ENCODE measurements around the gene DENND5A. TPM values are rescaled to one million over a fixed set of nuclear protein-coding genes. Genes with fewer than 3 reads are reported as not detected.

Gene DENND5A
- total RNA-seq, 1 experiment from 2014 or later: 58.0 TPM

DNA sequence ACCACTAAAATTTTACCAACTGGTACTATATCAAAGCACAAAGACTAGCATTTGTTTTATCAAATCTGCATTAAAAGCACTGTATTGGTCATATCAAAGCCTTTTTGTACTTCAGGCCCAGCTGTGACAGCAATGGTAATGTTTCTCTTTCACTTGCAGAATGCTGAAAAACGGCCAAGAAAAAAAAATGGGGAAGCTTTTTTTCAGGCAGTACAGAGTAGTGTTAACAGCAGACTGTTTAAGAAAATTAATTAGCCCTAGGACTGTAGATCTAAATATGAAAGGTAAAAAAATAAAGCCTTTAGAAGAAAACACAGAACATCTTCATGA is 33.3 kb downstream of the DENND5A start:
- Mint-ChIP-seq H3K27me3 (ENCODE audit: insufficient read depth, unreplicated experiment) (no peaks in the 10 kb centered on the region), H3K9me3 (ENCODE audit: unreplicated experiment) (peaks cover 26% of the 10 kb centered on the region), H3K27ac (ENCODE audit: unreplicated experiment) (no peak overlapping the region), H3K4me1 (ENCODE audit: low read depth, unreplicated experiment) (peaks cover 28% of the 10 kb centered on the region), H3K4me3 (ENCODE audit: unreplicated experiment) (no peak overlapping the region), H3K36me3 (ENCODE audit: insufficient read depth, unreplicated experiment) (peaks cover 36% of the 10 kb centered on the region)
- no TSS peak for BruUV-seq (replicated peaks)
- no peak for DNase-seq
- Histone ChIP-seq H3K9me3 (peaks cover 13% of the 10 kb centered on the region), H3K27me3 (replicated peaks; ENCODE audit: control insufficient read depth, insufficient read depth, low read length) (no peaks in the 10 kb centered on the region), H3K4me3 (ENCODE audit: low read depth, low read length) (no peak overlapping the region), H3K36me3 (ENCODE audit: control insufficient read depth, insufficient read depth, low read length) (no peaks in the 10 kb centered on the region), H3K4me1 (peaks cover 34% of the 10 kb centered on the region)
- intact Hi-C loops (cut with micrococcal nuclease; ENCODE audit: unreplicated experiment): no loop called here
- TF ChIP-seq, protein P1, sequence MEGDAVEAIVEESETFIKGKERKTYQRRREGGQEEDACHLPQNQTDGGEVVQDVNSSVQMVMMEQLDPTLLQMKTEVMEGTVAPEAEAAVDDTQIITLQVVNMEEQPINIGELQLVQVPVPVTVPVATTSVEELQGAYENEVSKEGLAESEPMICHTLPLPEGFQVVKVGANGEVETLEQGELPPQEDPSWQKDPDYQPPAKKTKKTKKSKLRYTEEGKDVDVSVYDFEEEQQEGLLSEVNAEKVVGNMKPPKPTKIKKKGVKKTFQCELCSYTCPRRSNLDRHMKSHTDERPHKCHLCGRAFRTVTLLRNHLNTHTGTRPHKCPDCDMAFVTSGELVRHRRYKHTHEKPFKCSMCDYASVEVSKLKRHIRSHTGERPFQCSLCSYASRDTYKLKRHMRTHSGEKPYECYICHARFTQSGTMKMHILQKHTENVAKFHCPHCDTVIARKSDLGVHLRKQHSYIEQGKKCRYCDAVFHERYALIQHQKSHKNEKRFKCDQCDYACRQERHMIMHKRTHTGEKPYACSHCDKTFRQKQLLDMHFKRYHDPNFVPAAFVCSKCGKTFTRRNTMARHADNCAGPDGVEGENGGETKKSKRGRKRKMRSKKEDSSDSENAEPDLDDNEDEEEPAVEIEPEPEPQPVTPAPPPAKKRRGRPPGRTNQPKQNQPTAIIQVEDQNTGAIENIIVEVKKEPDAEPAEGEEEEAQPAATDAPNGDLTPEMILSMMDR (IDR thresholded peaks at IDR 0.05; ENCODE audit: insufficient read depth in 1 of 2, low read depth in 1 of 2, low read length in 1 of 2, severe bottlenecking in 1 of 2, unreplicated experiment in 1 of 2): no peak
- CTCF ChIA-PET: no interaction called here
- POLR2A ChIA-PET: interaction anchor here (0.5 to 0.6 kb wide), 2 partner anchors 28 to 547 kb away, joined by 3 to 10 read pairs; no protein-coding TSS in a partner anchor

DNA sequence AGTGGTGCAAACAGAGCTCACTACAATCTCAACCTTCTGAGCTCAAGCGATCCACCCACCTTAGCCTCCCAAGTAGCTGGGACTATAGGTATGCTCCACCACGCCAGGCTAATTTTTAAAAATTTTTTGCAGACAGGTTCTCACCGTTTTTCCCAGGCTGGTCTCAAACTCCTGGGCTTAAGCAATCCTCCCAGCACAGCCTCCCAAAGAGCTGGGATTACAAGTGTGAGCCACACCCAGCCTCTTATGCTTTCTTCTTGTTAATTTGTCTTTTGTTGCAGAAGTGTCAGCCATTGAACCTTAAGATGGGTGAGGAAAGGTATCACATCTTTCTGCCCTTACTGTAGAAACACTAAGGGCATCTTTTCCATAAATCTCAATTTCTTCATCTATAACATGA is 34.9 kb downstream of the DENND5A start:
- Histone ChIP-seq H3K4me3 (ENCODE audit: low read depth, low read length) (no peak overlapping the region), H3K36me3 (ENCODE audit: control insufficient read depth, insufficient read depth, low read length) (no peaks in the 10 kb centered on the region), H3K4me1 (peaks cover 34% of the 10 kb centered on the region), H3K27me3 (replicated peaks; ENCODE audit: control insufficient read depth, insufficient read depth, low read length) (no peaks in the 10 kb centered on the region), H3K9me3 (peaks cover 7% of the 10 kb centered on the region; the same call in 1 of the 2 replicates)
- TF ChIP-seq, protein P1 (IDR thresholded peaks at IDR 0.05; ENCODE audit: insufficient read depth in 1 of 2, low read depth in 1 of 2, low read length in 1 of 2, severe bottlenecking in 1 of 2, unreplicated experiment in 1 of 2): no peak
- Mint-ChIP-seq H3K9me3 (ENCODE audit: unreplicated experiment) (peaks cover 17% of the 10 kb centered on the region), H3K4me1 (ENCODE audit: low read depth, unreplicated experiment) (peaks cover 28% of the 10 kb centered on the region), H3K36me3 (ENCODE audit: insufficient read depth, unreplicated experiment) (peaks cover 37% of the 10 kb centered on the region), H3K4me3 (ENCODE audit: unreplicated experiment) (peak overlapping the region; percentile 55), H3K27ac (ENCODE audit: unreplicated experiment) (peak overlapping the region; percentile 88), H3K27me3 (ENCODE audit: insufficient read depth, unreplicated experiment) (no peaks in the 10 kb centered on the region)
- intact Hi-C loops (cut with micrococcal nuclease; ENCODE audit: unreplicated experiment): no loop called here
- POLR2A ChIA-PET: interaction anchor here (0.6 to 1.7 kb wide), 7 partner anchors 11 to 248 kb away, joined by 3 to 16 read pairs (median 5); partner anchors contain the start of gene DENND5A
- BruUV-seq (replicated peaks): TSS peak; percentile 85
- CTCF ChIA-PET: interaction anchor here (0.6 kb wide), 1 partner anchor 134 kb away, joined by 6 read pairs; no protein-coding TSS in a partner anchor
- DNase-seq: no peak

DNA sequence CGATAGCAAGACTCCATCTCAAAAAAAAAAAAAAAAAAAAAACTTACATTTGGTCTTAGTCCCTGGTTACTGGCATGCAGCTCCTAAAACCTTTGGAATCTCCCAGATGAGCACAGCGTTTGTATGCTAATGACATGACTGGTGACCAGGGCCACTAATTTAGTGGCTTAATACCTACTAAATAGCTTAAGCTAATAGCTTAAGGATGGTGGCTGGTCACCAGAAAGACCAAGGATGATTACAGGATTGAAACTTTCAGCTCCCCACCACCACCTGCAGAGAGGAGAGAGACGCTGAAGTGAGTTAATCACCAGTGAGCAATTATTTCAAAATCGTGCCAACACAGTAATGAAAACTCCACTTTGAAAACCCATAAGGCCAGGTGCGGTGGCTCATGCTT is 37.1 kb downstream of the DENND5A start:
- BruUV-seq (replicated peaks): no TSS peak
- no peaks in the 10 kb centered on the region for H3K27me3 Mint-ChIP-seq (ENCODE audit: insufficient read depth, unreplicated experiment)
- peaks cover 28% of the 10 kb centered on the region for H3K4me1 Mint-ChIP-seq (ENCODE audit: low read depth, unreplicated experiment)
- Histone ChIP-seq H3K9me3 (no peaks in the 10 kb centered on the region), H3K4me1 (peaks cover 34% of the 10 kb centered on the region), H3K27me3 (replicated peaks; ENCODE audit: control insufficient read depth, insufficient read depth, low read length) (no peaks in the 10 kb centered on the region), H3K36me3 (ENCODE audit: control insufficient read depth, insufficient read depth, low read length) (no peaks in the 10 kb centered on the region), H3K4me3 (ENCODE audit: low read depth, low read length) (no peak overlapping the region)
- peaks cover 22% of the 10 kb centered on the region for H3K36me3 Mint-ChIP-seq (ENCODE audit: insufficient read depth, unreplicated experiment)
- H3K9me3 Mint-ChIP-seq (ENCODE audit: unreplicated experiment): no peaks in the 10 kb centered on the region
- POLR2A ChIA-PET: no interaction called here
- no peak for DNase-seq
- H3K4me3 Mint-ChIP-seq (ENCODE audit: unreplicated experiment): no peak overlapping the region
- H3K27ac Mint-ChIP-seq (ENCODE audit: unreplicated experiment): no peak overlapping the region
- intact Hi-C loops (cut with micrococcal nuclease; ENCODE audit: unreplicated experiment): no loop called here
- CTCF ChIA-PET: interaction anchor here (0.6 kb wide), 1 partner anchor 157 kb away, joined by 4 read pairs; no protein-coding TSS in a partner anchor
- TF ChIP-seq, protein P1 (IDR thresholded peaks at IDR 0.05; ENCODE audit: insufficient read depth in 1 of 2, low read depth in 1 of 2, low read length in 1 of 2, severe bottlenecking in 1 of 2, unreplicated experiment in 1 of 2): no peak

All from Caco-2 (cell line).